ENCODE results near the gene ADCY4. TPM values are rescaled to one million over a fixed set of nuclear protein-coding genes. Genes with fewer than 3 reads are reported as not detected.
A peak's percentile ranks its signal among the peaks of the same experiment; 100 is the strongest.

The ADCY4 gene
- total and polyA plus RNA-seq, 2 of the 13 experiments (the other 11 are each of a cell fraction or from before 2014, with no cell fraction given): 0.03 TPM; not detected in 1

DNA sequence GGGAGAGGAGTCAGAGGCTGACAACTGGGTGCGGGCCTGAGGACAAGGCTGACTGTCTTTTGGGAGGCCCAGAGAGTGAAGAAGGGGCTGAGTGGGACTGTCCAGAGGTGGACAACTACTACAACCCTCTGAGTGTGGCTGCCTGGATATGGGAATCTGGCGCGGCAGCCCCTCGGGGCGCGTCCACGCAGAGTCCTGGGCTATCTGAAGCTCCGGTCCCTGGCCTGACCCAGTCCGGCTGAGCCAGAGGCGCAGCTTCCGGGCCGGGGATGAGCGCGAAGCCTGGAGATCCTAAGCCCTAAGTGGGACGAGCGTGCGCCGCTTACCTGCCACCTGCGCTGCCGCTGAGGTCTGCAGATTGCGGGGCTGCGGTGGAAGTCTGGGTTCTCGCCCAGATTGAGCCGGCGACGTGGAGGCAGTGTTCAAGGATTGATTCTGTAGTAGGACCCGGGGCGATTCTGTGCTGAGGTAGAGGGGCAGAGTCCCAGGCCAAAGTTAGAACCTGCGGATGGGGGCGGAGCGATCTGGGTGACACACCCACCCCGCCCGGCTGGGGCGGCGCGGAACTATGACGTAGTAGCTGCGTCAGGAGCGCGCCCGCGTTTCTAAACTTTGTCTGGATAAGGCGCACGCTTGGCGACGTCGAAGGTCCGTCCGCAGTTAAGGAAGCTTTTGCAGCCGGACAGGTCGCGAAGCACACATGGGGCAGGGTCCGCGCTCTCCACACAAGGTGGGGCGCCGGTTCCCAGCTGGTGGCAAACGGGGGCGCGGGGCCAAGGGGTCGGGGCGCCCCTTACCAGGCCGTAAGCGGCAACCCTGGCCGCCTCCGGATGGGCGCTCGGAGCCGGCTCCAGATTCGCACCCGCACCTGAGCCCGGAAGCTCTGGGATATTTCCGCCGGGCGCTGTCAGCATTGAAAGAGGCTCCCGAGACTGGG is 35.3 kb downstream of the ADCY4 start, which contains the start of the genes DHRS1 and NOP9 (continued):
- TF ChIP-seq, protein P1, sequence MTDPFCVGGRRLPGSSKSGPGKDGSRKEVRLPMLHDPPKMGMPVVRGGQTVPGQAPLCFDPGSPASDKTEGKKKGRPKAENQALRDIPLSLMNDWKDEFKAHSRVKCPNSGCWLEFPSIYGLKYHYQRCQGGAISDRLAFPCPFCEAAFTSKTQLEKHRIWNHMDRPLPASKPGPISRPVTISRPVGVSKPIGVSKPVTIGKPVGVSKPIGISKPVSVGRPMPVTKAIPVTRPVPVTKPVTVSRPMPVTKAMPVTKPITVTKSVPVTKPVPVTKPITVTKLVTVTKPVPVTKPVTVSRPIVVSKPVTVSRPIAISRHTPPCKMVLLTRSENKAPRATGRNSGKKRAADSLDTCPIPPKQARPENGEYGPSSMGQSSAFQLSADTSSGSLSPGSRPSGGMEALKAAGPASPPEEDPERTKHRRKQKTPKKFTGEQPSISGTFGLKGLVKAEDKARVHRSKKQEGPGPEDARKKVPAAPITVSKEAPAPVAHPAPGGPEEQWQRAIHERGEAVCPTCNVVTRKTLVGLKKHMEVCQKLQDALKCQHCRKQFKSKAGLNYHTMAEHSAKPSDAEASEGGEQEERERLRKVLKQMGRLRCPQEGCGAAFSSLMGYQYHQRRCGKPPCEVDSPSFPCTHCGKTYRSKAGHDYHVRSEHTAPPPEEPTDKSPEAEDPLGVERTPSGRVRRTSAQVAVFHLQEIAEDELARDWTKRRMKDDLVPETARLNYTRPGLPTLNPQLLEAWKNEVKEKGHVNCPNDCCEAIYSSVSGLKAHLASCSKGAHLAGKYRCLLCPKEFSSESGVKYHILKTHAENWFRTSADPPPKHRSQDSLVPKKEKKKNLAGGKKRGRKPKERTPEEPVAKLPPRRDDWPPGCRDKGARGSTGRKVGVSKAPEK (CRISPR knock-in tag; IDR thresholded peaks at IDR 0.05; ENCODE audit: borderline replicate concordance): no peak; the same call in 1 of the 2 replicates
- TF ChIP-seq ZNF138 (CRISPR knock-in tag; IDR thresholded peaks at IDR 0.05; ENCODE audit: low read depth): peak; percentile 99
- TF ChIP-seq TARDBP (CRISPR knock-in tag; IDR thresholded peaks at IDR 0.05): peak; percentile 88
- peak; percentile 99 for TF ChIP-seq SP4 (CRISPR knock-in tag; IDR thresholded peaks at IDR 0.05)
- no peak for TF ChIP-seq ZNF737 (CRISPR knock-in tag; IDR thresholded peaks at IDR 0.05; ENCODE audit: borderline replicate concordance)
- TF ChIP-seq, protein P2, sequence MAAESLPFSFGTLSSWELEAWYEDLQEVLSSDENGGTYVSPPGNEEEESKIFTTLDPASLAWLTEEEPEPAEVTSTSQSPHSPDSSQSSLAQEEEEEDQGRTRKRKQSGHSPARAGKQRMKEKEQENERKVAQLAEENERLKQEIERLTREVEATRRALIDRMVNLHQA (CRISPR knock-in tag; IDR thresholded peaks at IDR 0.05): no peak
- TF ChIP-seq, protein P3, sequence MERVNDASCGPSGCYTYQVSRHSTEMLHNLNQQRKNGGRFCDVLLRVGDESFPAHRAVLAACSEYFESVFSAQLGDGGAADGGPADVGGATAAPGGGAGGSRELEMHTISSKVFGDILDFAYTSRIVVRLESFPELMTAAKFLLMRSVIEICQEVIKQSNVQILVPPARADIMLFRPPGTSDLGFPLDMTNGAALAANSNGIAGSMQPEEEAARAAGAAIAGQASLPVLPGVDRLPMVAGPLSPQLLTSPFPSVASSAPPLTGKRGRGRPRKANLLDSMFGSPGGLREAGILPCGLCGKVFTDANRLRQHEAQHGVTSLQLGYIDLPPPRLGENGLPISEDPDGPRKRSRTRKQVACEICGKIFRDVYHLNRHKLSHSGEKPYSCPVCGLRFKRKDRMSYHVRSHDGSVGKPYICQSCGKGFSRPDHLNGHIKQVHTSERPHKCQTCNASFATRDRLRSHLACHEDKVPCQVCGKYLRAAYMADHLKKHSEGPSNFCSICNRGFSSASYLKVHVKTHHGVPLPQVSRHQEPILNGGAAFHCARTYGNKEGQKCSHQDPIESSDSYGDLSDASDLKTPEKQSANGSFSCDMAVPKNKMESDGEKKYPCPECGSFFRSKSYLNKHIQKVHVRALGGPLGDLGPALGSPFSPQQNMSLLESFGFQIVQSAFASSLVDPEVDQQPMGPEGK (CRISPR knock-in tag; IDR thresholded peaks at IDR 0.05): peak; percentile 86
- peak; percentile 98; the same call in 1 of the 2 replicates for TF ChIP-seq ZSCAN31 (CRISPR knock-in tag; IDR thresholded peaks at IDR 0.05; ENCODE audit: low read depth)
- peak; percentile 15; the same call in 1 of the 2 replicates for TF ChIP-seq NFKBIZ (CRISPR knock-in tag; IDR thresholded peaks at IDR 0.05)
- peak; percentile 99 for TF ChIP-seq YEATS2 (CRISPR knock-in tag; IDR thresholded peaks at IDR 0.05; ENCODE audit: borderline replicate concordance)
- TF ChIP-seq, protein P4, sequence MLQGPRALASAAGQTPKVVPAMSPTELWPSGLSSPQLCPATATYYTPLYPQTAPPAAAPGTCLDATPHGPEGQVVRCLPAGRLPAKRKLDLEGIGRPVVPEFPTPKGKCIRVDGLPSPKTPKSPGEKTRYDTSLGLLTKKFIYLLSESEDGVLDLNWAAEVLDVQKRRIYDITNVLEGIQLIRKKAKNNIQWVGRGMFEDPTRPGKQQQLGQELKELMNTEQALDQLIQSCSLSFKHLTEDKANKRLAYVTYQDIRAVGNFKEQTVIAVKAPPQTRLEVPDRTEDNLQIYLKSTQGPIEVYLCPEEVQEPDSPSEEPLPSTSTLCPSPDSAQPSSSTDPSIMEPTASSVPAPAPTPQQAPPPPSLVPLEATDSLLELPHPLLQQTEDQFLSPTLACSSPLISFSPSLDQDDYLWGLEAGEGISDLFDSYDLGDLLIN (CRISPR knock-in tag; IDR thresholded peaks at IDR 0.05; ENCODE audit: borderline replicate concordance): peak; percentile 89
- 0 out of 2 replicates have a peak, but pooled peaks have one; percentile 54 for TF ChIP-seq XBP1 (CRISPR knock-in tag; IDR thresholded peaks at IDR 0.05)
- peak; percentile 93 for TF ChIP-seq ZNF563 (CRISPR knock-in tag; IDR thresholded peaks at IDR 0.05)
- TF ChIP-seq SRF (IDR thresholded peaks at IDR 0.05; ENCODE audit: low read depth, low read length): peak; percentile 94
- TF ChIP-seq ZNF629 (CRISPR knock-in tag; conservative IDR thresholded peaks at IDR 0.05): peak; percentile 27
- TF ChIP-seq SALL1 (CRISPR knock-in tag; IDR thresholded peaks at IDR 0.05): peak; percentile 96; the same call in 1 of the 2 replicates
- no peak for TF ChIP-seq ZNF780A (CRISPR knock-in tag; IDR thresholded peaks at IDR 0.05)
- 0 out of 2 replicates have a peak, but pooled peaks have one; percentile 47 for TF ChIP-seq SIX1 (CRISPR knock-in tag; IDR thresholded peaks at IDR 0.05; ENCODE audit: borderline replicate concordance)
- TF ChIP-seq ZBTB7A (CRISPR knock-in tag; IDR thresholded peaks at IDR 0.05): peak; percentile 76
- peak; percentile 89; the same call in 1 of the 2 replicates for TF ChIP-seq ZNF788 (CRISPR knock-in tag; IDR thresholded peaks at IDR 0.05; ENCODE audit: borderline replicate concordance)
- peak; percentile 88; the same call in 1 of the 2 replicates for TF ChIP-seq ZMAT3 (CRISPR knock-in tag; conservative IDR thresholded peaks at IDR 0.05)
- TF ChIP-seq CCAR2 (optimal IDR thresholded peaks at IDR 0.05; ENCODE audit: low read depth, low read length): no peak
- TF ChIP-seq ZNF282 (IDR thresholded peaks at IDR 0.05; ENCODE audit: partially characterized antibody): no peak

Measured in HepG2 (cell line).